HepG2 (cell line): ENCODE measurements around the gene CFAP43. TPM values are rescaled to one million over a fixed set of nuclear protein-coding genes. Genes with fewer than 3 reads are reported as not detected.

Source experiments
- ATF1 ChIP-seq: IDR thresholded peaks from 2 replicates; pipeline ENCODE4 v1.6.1; 2016; ENCODE audit warnings: mild to moderate bottlenecking, control low read depth
- HOXA3 ChIP-seq: sonication (generic); formaldehyde crosslinking; IDR thresholded peaks from 2 replicates; pipeline ENCODE4 v1.5.0; 2020; ENCODE audit warnings: missing genetic modification reagents
- KAT2B ChIP-seq: fragments of 150-350 bp; IDR thresholded peaks from 2 replicates; pipeline ENCODE4 v1.6.1; 2014; ENCODE audit warnings: low read depth, low read length, borderline replicate concordance
- MXI1 ChIP-seq: IDR thresholded peaks from 3 replicates; pipeline ENCODE4 v1.6.1; 2012; ENCODE audit warnings: low read depth, low read length, inconsistent platforms, borderline replicate concordance
- NFIB ChIP-seq: sonication (generic); formaldehyde crosslinking; IDR thresholded peaks from 2 replicates; pipeline ENCODE4 v1.9.0; 2021; ENCODE audit warnings: missing genetic modification reagents, mild to moderate bottlenecking, borderline replicate concordance
- NFYB ChIP-seq: sonication (generic); formaldehyde crosslinking; IDR thresholded peaks from 2 replicates; pipeline ENCODE4 v1.4.0; 2020; ENCODE audit warnings: missing genetic modification reagents
- PHF8 ChIP-seq: sonication (generic); formaldehyde crosslinking; IDR thresholded peaks from 2 replicates; pipeline ENCODE4 v1.5.0; 2020; ENCODE audit warnings: missing genetic modification reagents
- RNF2 ChIP-seq: fragments of 450-650 bp; conservative IDR thresholded peaks from 2 replicates; pipeline ENCODE4 v1.6.1; 2016; ENCODE audit warnings: low read depth
- RXRB ChIP-seq: IDR thresholded peaks from 2 replicates; pipeline ENCODE4 v1.6.1; 2016; ENCODE audit warnings: borderline replicate concordance, missing genetic modification reagents, missing compliant biosample characterization
- SALL1 ChIP-seq: sonication (generic); formaldehyde crosslinking; IDR thresholded peaks from 2 replicates; pipeline ENCODE4 v1.8.0; 2022; ENCODE audit warnings: mild to moderate bottlenecking, missing genetic modification reagents
- SIX4 ChIP-seq: sonication (generic); formaldehyde crosslinking; IDR thresholded peaks from 2 replicates; pipeline ENCODE4 v1.4.0; 2020; ENCODE audit warnings: missing genetic modification reagents
- SOX6 ChIP-seq, 2 experiments: fragments of 450-650 bp in 1 of 2; sonication (generic) in 1 of 2; formaldehyde crosslinking in 1 of 2; IDR thresholded peaks; 2 replicates each; pipeline versions ENCODE4 v1.4.0 to v1.6.1; 2017 to 2020; ENCODE audit warnings: antibody characterized with exemption in 1 of 2, mild to moderate bottlenecking in 1 of 2, missing genetic modification reagents in 1 of 2
- SP4 ChIP-seq: sonication (generic); formaldehyde crosslinking; IDR thresholded peaks from 2 replicates; pipeline ENCODE4 v1.8.1; 2023; ENCODE audit warnings: mild to moderate bottlenecking, missing genetic modification reagents
- TSC22D2 ChIP-seq: sonication (generic); formaldehyde crosslinking; IDR thresholded peaks from 2 replicates; pipeline ENCODE4 v1.5.1; 2020; ENCODE audit warnings: missing genetic modification reagents, mild to moderate bottlenecking, borderline replicate concordance
- ZBTB3 ChIP-seq: sonication (generic); formaldehyde crosslinking; IDR thresholded peaks from 2 replicates; pipeline ENCODE4 v1.4.0; 2020; ENCODE audit warnings: low read depth, mild to moderate bottlenecking, moderate library complexity, missing genetic modification reagents, borderline replicate concordance
- ZFX ChIP-seq: sonication (generic); formaldehyde crosslinking; IDR thresholded peaks from 2 replicates; pipeline ENCODE4 v1.4.0; 2020; ENCODE audit warnings: mild to moderate bottlenecking, low read depth, missing genetic modification reagents, moderate library complexity
- ZNF160 ChIP-seq: sonication (generic); formaldehyde crosslinking; IDR thresholded peaks from 2 replicates; pipeline ENCODE4 v1.8.0; 2022; ENCODE audit warnings: mild to moderate bottlenecking, inconsistent platforms, missing genetic modification reagents
- ZNF367 ChIP-seq: sonication (generic); formaldehyde crosslinking; IDR thresholded peaks from 2 replicates; pipeline ENCODE4 v1.4.0; 2020; ENCODE audit warnings: missing genetic modification reagents, borderline replicate concordance
- ZNF572 ChIP-seq: sonication (generic); formaldehyde crosslinking; IDR thresholded peaks from 2 replicates; pipeline ENCODE4 v1.5.1; 2020; ENCODE audit warnings: mild to moderate bottlenecking, missing genetic modification reagents
- ZNF619 ChIP-seq: sonication (generic); formaldehyde crosslinking; IDR thresholded peaks from 2 replicates; pipeline ENCODE4 v1.4.0; 2020; ENCODE audit warnings: mild to moderate bottlenecking, missing genetic modification reagents
- ZNF687 ChIP-seq: sonication (generic); formaldehyde crosslinking; IDR thresholded peaks from 2 replicates; pipeline ENCODE4 v1.5.1; 2020; ENCODE audit warnings: mild to moderate bottlenecking, missing genetic modification reagents, moderate library complexity
- ZNF816 ChIP-seq: sonication (generic); formaldehyde crosslinking; IDR thresholded peaks from 2 replicates; pipeline ENCODE4 v1.8.0; 2022; ENCODE audit warnings: missing genetic modification reagents, mild to moderate bottlenecking, borderline replicate concordance
- ZZZ3 ChIP-seq: sonication (generic); formaldehyde crosslinking; IDR thresholded peaks from 2 replicates; pipeline ENCODE4 v1.4.0; 2020; ENCODE audit warnings: missing genetic modification reagents, mild to moderate bottlenecking, borderline replicate concordance
- polyA plus RNA-seq, 8 experiments: library from polyadenylated mRNA; depleted of rRNA in 3 of 8; stranded (reverse) in 7 of 8; unstranded in 1 of 8; fragments of >200 nt; fragmentation: Illumina TruSeq in 4 of 8; extraction: Trizol in 4 of 8; gene quantifications; 2 replicates each; pipeline versions ENCODE4 v1.2.1 to v1.2.3, GENCODE V29; 2011 to 2016; ENCODE audit warnings: low read depth in 4 of 8, missing spikeins in 1 of 8, mixed read lengths in 1 of 8; ENCODE audit not compliant: insufficient read depth in 1 of 8
- total RNA-seq, 5 experiments: library from RNA; depleted of rRNA; stranded (reverse); fragments of >200 nt; fragmentation: Illumina TruSeq; extraction: Trizol; gene quantifications; 2 replicates each; pipeline ENCODE4 v1.2.3, GENCODE V29; 2016; ENCODE audit warnings: low read depth in 1 of 5
- TF ChIP-seq, protein P1 (sequence below): sonication (generic); formaldehyde crosslinking; IDR thresholded peaks from 2 replicates; pipeline ENCODE4 v1.5.0; 2020; ENCODE audit warnings: missing genetic modification reagents

Gene CFAP43
- total and polyA plus RNA-seq, 2 of the 13 experiments (the other 11 are each of a cell fraction or from before 2014, with no cell fraction given), result 0.24 to 0.38 TPM

GRCh38 chr10:104121485-104122224 is 110.5 kb downstream of the CFAP43 start, which contains the start of gene SFR1 (continued):
- TF ChIP-seq ZNF687 (CRISPR knock-in tag), result peak; percentile 81
- TF ChIP-seq SP4 (CRISPR knock-in tag), result peak; percentile 97
- no peak; the same call in 1 of the 2 replicates for TF ChIP-seq ZNF160 (CRISPR knock-in tag)
- peak; percentile 61 for TF ChIP-seq ATF1
- TF ChIP-seq RNF2, result 0 out of 2 replicates have a peak, but pooled peaks have one; percentile 40
- peak; percentile 85 for TF ChIP-seq NFYB (CRISPR knock-in tag)
- peak; percentile 77; the same call in 1 of the 2 replicates for TF ChIP-seq TSC22D2 (CRISPR knock-in tag)
- peak; percentile 54; the same call in 1 of the 2 replicates for TF ChIP-seq SIX4
- no peak for TF ChIP-seq ZZZ3 (CRISPR knock-in tag)
- TF ChIP-seq, protein P1, sequence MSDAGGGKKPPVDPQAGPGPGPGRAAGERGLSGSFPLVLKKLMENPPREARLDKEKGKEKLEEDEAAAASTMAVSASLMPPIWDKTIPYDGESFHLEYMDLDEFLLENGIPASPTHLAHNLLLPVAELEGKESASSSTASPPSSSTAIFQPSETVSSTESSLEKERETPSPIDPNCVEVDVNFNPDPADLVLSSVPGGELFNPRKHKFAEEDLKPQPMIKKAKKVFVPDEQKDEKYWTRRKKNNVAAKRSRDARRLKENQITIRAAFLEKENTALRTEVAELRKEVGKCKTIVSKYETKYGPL (CRISPR knock-in tag), result no peak
- TF ChIP-seq ZNF816 (CRISPR knock-in tag), result peak; percentile 86; the same call in 1 of the 2 replicates
- peak; percentile 59 for TF ChIP-seq ZFX (CRISPR knock-in tag)
- peak; percentile 41; the same call in 1 of the 2 replicates for TF ChIP-seq RXRB (CRISPR knock-in tag)
- no peak for TF ChIP-seq ZNF619 (CRISPR knock-in tag)
- TF ChIP-seq HOXA3 (CRISPR knock-in tag), result peak; percentile 72; the same call in 1 of the 2 replicates
- no peak for TF ChIP-seq ZNF367 (CRISPR knock-in tag)
- no peak for TF ChIP-seq SOX6 (IDR thresholded peaks at IDR 0.05)
- peak; percentile 65 for TF ChIP-seq SOX6 (CRISPR knock-in tag; IDR thresholded peaks at IDR 0.05)
- no peak for TF ChIP-seq ZBTB3 (CRISPR knock-in tag)
- TF ChIP-seq NFIB (CRISPR knock-in tag), result no peak
- no peak for TF ChIP-seq ZNF572
- TF ChIP-seq MXI1, result peak; percentile 64; the same call in 1 of the 3 replicates
- TF ChIP-seq KAT2B, result 0 out of 2 replicates have a peak, but pooled peaks have one; percentile 53
- TF ChIP-seq SALL1 (CRISPR knock-in tag), result peak; percentile 82
- TF ChIP-seq PHF8 (CRISPR knock-in tag), result peak; percentile 84; the same call in 1 of the 2 replicates
